Uterus (tissue), 2 donors: Measurements from ENCODE around the gene KDELR3.

Source experiments
- POLR2A ChIP-seq, 2 donors: fragments of 450-650 bp; IDR thresholded peaks; one replicate each; pipeline ENCODE4 v1.6.1; 2016; ENCODE audit warnings: antibody characterized with exemption in 2 of 2, mild to moderate bottlenecking in 1 of 2, moderate library complexity in 1 of 2
- TF ChIP-seq, protein P1 (sequence below), 4 experiments: fragments of 200-600 bp in 2 of 4; fragments of 450-650 bp in 2 of 4; sonication (generic) in 2 of 4; IDR thresholded peaks; one replicate each; pipeline ENCODE4 v1.5.1; 2016 to 2019; ENCODE audit warnings: antibody characterized with exemption in 4 of 4, mild to moderate bottlenecking in 2 of 4, moderate library complexity in 1 of 4

DNA sequence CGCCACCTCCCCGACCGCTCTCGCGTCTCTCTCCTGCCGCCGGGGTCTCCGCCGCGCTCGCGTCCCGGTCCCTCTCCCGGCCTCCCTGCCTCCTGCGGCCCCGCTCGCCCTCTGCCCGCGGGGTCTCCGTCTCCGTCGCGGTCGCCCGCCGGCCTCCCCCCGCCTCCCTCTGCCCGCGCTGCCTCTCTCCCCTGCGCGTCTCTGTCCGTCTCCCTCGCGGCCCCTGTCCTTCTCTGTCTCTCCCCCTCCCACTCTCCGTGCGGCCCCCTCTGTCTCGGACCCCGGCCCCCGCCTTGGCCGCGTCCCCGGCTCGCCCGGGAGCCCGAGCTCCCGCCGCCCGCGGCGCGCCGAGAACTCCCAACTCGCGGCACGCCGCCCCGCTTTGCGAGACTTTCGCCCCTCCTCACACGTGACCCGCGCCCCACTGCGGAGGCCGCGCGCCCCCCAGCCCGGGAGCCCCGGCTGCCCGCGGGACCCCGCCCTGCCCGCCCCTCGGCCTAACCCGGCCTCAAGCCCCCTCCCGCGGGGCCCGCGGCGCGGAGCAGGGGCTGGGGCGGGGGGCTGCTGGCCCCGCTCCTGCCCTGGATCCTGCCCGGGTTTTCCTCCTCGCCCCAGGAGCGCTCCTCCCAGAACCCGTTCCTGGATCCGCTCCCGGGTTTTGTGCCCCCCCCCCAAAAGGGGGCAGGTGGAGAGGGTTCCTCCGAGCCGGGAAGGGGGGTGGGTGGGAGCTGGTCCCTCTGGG lies 12.2 kb upstream of the KDELR3 start:
- TF ChIP-seq, protein P1, sequence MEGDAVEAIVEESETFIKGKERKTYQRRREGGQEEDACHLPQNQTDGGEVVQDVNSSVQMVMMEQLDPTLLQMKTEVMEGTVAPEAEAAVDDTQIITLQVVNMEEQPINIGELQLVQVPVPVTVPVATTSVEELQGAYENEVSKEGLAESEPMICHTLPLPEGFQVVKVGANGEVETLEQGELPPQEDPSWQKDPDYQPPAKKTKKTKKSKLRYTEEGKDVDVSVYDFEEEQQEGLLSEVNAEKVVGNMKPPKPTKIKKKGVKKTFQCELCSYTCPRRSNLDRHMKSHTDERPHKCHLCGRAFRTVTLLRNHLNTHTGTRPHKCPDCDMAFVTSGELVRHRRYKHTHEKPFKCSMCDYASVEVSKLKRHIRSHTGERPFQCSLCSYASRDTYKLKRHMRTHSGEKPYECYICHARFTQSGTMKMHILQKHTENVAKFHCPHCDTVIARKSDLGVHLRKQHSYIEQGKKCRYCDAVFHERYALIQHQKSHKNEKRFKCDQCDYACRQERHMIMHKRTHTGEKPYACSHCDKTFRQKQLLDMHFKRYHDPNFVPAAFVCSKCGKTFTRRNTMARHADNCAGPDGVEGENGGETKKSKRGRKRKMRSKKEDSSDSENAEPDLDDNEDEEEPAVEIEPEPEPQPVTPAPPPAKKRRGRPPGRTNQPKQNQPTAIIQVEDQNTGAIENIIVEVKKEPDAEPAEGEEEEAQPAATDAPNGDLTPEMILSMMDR (IDR thresholded peaks at IDR 0.05): no peak
- no peak for TF ChIP-seq POLR2A (IDR thresholded peaks at IDR 0.05)
